Thyroid gland (tissue), 4 donors: ENCODE results near the gene TECTB. TPM values are rescaled to one million over a fixed set of nuclear protein-coding genes. Genes with fewer than 3 reads are reported as not detected.

Source experiments
- DNase-seq, 2 donors: peaks; one replicate each; pipeline ENCODE4 v3.0.0-alpha.2; 2019
- H3K27ac ChIP-seq, 3 donors: fragments of 200-600 bp; sonication (generic); 1 replicate in 2 of 3; 2 replicates in 1 of 3; pipeline ENCODE4 v1.5.1; 2016 to 2019; ENCODE audit warnings: mild to moderate bottlenecking in 1 of 3, moderate library complexity in 1 of 3
- H3K27me3 ChIP-seq: fragments of 200-600 bp; sonication (generic); one replicate; pipeline ENCODE4 v1.5.1; 2019
- H3K36me3 ChIP-seq, 2 donors: fragments of 200-600 bp; sonication (generic); one replicate each; pipeline ENCODE4 v1.5.1; 2016 to 2019
- H3K4me1 ChIP-seq, 2 donors: fragments of 200-600 bp; sonication (generic); one replicate each; pipeline ENCODE4 v1.5.1; 2017 to 2019
- H3K4me3 ChIP-seq, 3 donors: fragments of 200-600 bp; sonication (generic); replicated peaks in 1 of 3; 1 replicate in 2 of 3; 2 replicates in 1 of 3; pipeline ENCODE4 v1.5.1; 2016; ENCODE audit warnings: mild to moderate bottlenecking in 1 of 3
- H3K9me3 ChIP-seq: fragments of 200-600 bp; sonication (generic); one replicate; pipeline ENCODE4 v1.5.1; 2017
- CTCF ChIP-seq, 6 experiments: fragments of 200-600 bp in 3 of 6; fragments of 450-650 bp in 3 of 6; sonication (generic) in 3 of 6; IDR thresholded peaks; one replicate each; pipeline ENCODE4 v1.5.1; 2016 to 2019; ENCODE audit warnings: antibody characterized with exemption in 6 of 6, mild to moderate bottlenecking in 2 of 6, inconsistent platforms in 1 of 6, moderate library complexity in 1 of 6
- POLR2A ChIP-seq, 2 donors: fragments of 450-650 bp; IDR thresholded peaks; one replicate each; pipeline ENCODE4 v1.6.1; 2017; ENCODE audit warnings: antibody characterized with exemption in 2 of 2, mild to moderate bottlenecking in 2 of 2, moderate library complexity in 1 of 2
- WGBS, 2 donors: methylation state at CpG; one replicate each; pipeline ENCODE4 v1.1.5; 2017; 5-methylcytosine and 5-hydroxymethylcytosine counted together
- intact Hi-C: fragments of 100-400 bp; cut with DNase I; formaldehyde crosslinking; loops from one replicate; pipeline ENCODE4 v1.15.1; 2023
- total RNA-seq, 4 donors: library from RNA; depleted of rRNA; stranded (reverse); fragments of >200 nt; gene quantifications; one replicate each; pipeline ENCODE4 v1.2.3, GENCODE V29; 2016

Gene TECTB
- total RNA-seq, 4 donors from 2014 or later = 0.29 to 0.89 (median 0.72) TPM

GRCh38 chr10:112265745-112266144, 17.5 kb upstream of the TECTB start:
- Histone ChIP-seq H3K36me3 (no peaks in the 10 kb centered on the region), H3K27ac (peak overlapping the region; percentile 71 to 76 (median 72)), H3K27me3 (no peaks in the 10 kb centered on the region), H3K4me3 (no peak overlapping the region), H3K9me3 (no peaks in the 10 kb centered on the region), H3K4me1 (peaks cover 14 to 24% of the 10 kb centered on the region in 2 donors)
- DNase-seq = peak; percentile 49 to 54
- intact Hi-C loops = no loop called here
- WGBS, 2 donors = 43 to 57% methylated on average over 2 of the region's 2 CpGs
- TF ChIP-seq CTCF (IDR thresholded peaks at IDR 0.05) = no peak
- TF ChIP-seq POLR2A (IDR thresholded peaks at IDR 0.05) = no peak

- intact Hi-C loops = no loop called here
- Histone ChIP-seq H3K9me3 (no peaks in the 10 kb centered on the region), H3K27me3 (no peaks in the 10 kb centered on the region), H3K4me3 (no peak overlapping the region), H3K4me1 (peaks cover 10 to 12% of the 10 kb centered on the region in 2 donors), H3K36me3 (no peaks in the 10 kb centered on the region), H3K27ac (no peak overlapping the region)
- DNase-seq = no peak
- TF ChIP-seq POLR2A (IDR thresholded peaks at IDR 0.05) (no peak), CTCF (IDR thresholded peaks at IDR 0.05) (no peak)
Measured at GRCh38 chr10:112269266-112269665, 13.9 kb upstream of the TECTB start.

GRCh38 chr10:112271982-112272381, 11.2 kb upstream of the TECTB start:
- peaks cover 0 to 3% of the 10 kb centered on the region in 2 donors for H3K4me1 ChIP-seq
- H3K9me3 ChIP-seq = no peaks in the 10 kb centered on the region
- intact Hi-C loops = no loop called here
- H3K36me3 ChIP-seq = no peaks in the 10 kb centered on the region
- H3K27me3 ChIP-seq = no peaks in the 10 kb centered on the region
- H3K4me3 ChIP-seq = no peak overlapping the region
- H3K27ac ChIP-seq = no peak overlapping the region
- DNase-seq = no peak
- TF ChIP-seq POLR2A (IDR thresholded peaks at IDR 0.05) (no peak), CTCF (IDR thresholded peaks at IDR 0.05) (no peak)
- 95 to 96% methylated on average over 3 of the region's 3 CpGs for WGBS, 2 donors

- H3K9me3 ChIP-seq = no peaks in the 10 kb centered on the region
- no peak for DNase-seq
- no peaks in the 10 kb centered on the region for H3K36me3 ChIP-seq
- no peaks in the 10 kb centered on the region for H3K27me3 ChIP-seq
- no peak for TF ChIP-seq CTCF (IDR thresholded peaks at IDR 0.05)
- intact Hi-C loops = no loop called here
- H3K4me3 ChIP-seq = no peak overlapping the region
- H3K27ac ChIP-seq = no peak overlapping the region
- H3K4me1 ChIP-seq = peaks cover 3 to 7% of the 10 kb centered on the region in 2 donors
- 89 to 92% methylated on average over 5 of the region's 5 CpGs for WGBS, 2 donors
Measured at GRCh38 chr10:112274831-112275230, 8.4 kb upstream of the TECTB start.

- no peaks in the 10 kb centered on the region for H3K27me3 ChIP-seq
- no peak for DNase-seq
- no peak overlapping the region for H3K27ac ChIP-seq
- H3K36me3 ChIP-seq = no peaks in the 10 kb centered on the region
- no peak overlapping the region for H3K4me3 ChIP-seq
- TF ChIP-seq POLR2A (IDR thresholded peaks at IDR 0.05) (no peak), CTCF (IDR thresholded peaks at IDR 0.05) (no peak)
- WGBS, 2 donors = 90 to 91% methylated on average over 4 of the region's 4 CpGs
- no peaks in the 10 kb centered on the region for H3K9me3 ChIP-seq
- intact Hi-C loops = no loop called here
- H3K4me1 ChIP-seq = peaks cover 3 to 10% of the 10 kb centered on the region in 2 donors
Measured at GRCh38 chr10:112275512-112276245, 7.5 kb upstream of the TECTB start.
